Parathyroid adenoma (tissue), 2 donors: ENCODE data around the gene GRIN3A.

ENCODE experiments used
- H2AFZ ChIP-seq: fragments of 300-600 bp; sonication (generic); one replicate; pipeline ENCODE4 v1.7.0; 2017; ENCODE audit warnings: antibody characterized with exemption, mild to moderate bottlenecking
- H3K27ac ChIP-seq: fragments of 300-600 bp; sonication (generic); one replicate; pipeline ENCODE4 v1.7.0; 2017
- H3K27me3 ChIP-seq: fragments of 300-600 bp; sonication (generic); one replicate; pipeline ENCODE4 v1.7.0; 2017; ENCODE audit warnings: low read length; ENCODE audit not compliant: control insufficient read depth, insufficient read depth
- H3K36me3 ChIP-seq: fragments of 300-600 bp; sonication (generic); one replicate; pipeline ENCODE4 v1.7.0; 2017; ENCODE audit warnings: low read length; ENCODE audit not compliant: control insufficient read depth, insufficient read depth
- H3K4me1 ChIP-seq: fragments of 300-600 bp; sonication (generic); one replicate; pipeline ENCODE4 v1.7.0; 2017; ENCODE audit warnings: control low read depth
- H3K4me2 ChIP-seq: fragments of 300-600 bp; sonication (generic); one replicate; pipeline ENCODE4 v1.7.0; 2017; ENCODE audit warnings: low read length
- H3K4me3 ChIP-seq: fragments of 300-600 bp; sonication (generic); one replicate; pipeline ENCODE4 v1.7.0; 2017; ENCODE audit warnings: low read depth, low read length
- H3K79me2 ChIP-seq: fragments of 300-600 bp; sonication (generic); one replicate; pipeline ENCODE4 v1.7.0; 2017; ENCODE audit warnings: control low read depth
- H3K9ac ChIP-seq: fragments of 300-600 bp; sonication (generic); one replicate; pipeline ENCODE4 v1.7.0; 2017; ENCODE audit warnings: mild to moderate bottlenecking
- H3K9me3 ChIP-seq: fragments of 300-600 bp; sonication (generic); one replicate; pipeline ENCODE4 v1.7.0; 2017; ENCODE audit warnings: low read length; ENCODE audit not compliant: control insufficient read depth
- CTCF ChIP-seq: fragments of 300-600 bp; sonication (generic); IDR thresholded peaks from one replicate; pipeline ENCODE4 v1.7.0; 2017; ENCODE audit warnings: antibody characterized with exemption, mild to moderate bottlenecking
- donor health status: primary hyperparathyroidism.

GRIN3A gene

GRCh38 chr9:101718192-101718591 lies 20.3 kb downstream of the GRIN3A start:
- H3K9me3 ChIP-seq: no peaks in the 10 kb centered on the region
- no peaks in the 10 kb centered on the region for H3K36me3 ChIP-seq
- H3K4me3 ChIP-seq: no peak overlapping the region
- TF ChIP-seq CTCF: no peak
- no peaks in the 10 kb centered on the region for H3K27me3 ChIP-seq
- no peak overlapping the region for H3K9ac ChIP-seq
- no peak overlapping the region for H2AFZ ChIP-seq
- no peaks in the 10 kb centered on the region for H3K4me1 ChIP-seq
- no peaks in the 10 kb centered on the region for H3K79me2 ChIP-seq
- no peak overlapping the region for H3K4me2 ChIP-seq
- H3K27ac ChIP-seq: no peak overlapping the region

- H3K4me2 ChIP-seq: no peak overlapping the region
- H3K9me3 ChIP-seq: no peaks in the 10 kb centered on the region
- no peaks in the 10 kb centered on the region for H3K79me2 ChIP-seq
These were observed 21.8 kb downstream of the GRIN3A start for GRCh38 chr9:101716629-101717028.

GRCh38 chr9:101711330-101711941 lies 27.0 kb downstream of the GRIN3A start:
- H3K4me3 ChIP-seq: no peak overlapping the region
- H3K4me2 ChIP-seq: no peak overlapping the region
- H3K9me3 ChIP-seq: no peaks in the 10 kb centered on the region
- H3K9ac ChIP-seq: no peak overlapping the region
- no peaks in the 10 kb centered on the region for H3K79me2 ChIP-seq
- H3K27me3 ChIP-seq: no peaks in the 10 kb centered on the region
- H3K27ac ChIP-seq: no peak overlapping the region
- no peak overlapping the region for H2AFZ ChIP-seq
- no peak for TF ChIP-seq CTCF
- no peaks in the 10 kb centered on the region for H3K4me1 ChIP-seq
- no peaks in the 10 kb centered on the region for H3K36me3 ChIP-seq

More at GRCh38 chr9:101716629-101717028, 21.8 kb downstream of the GRIN3A start:
- Histone ChIP-seq H3K27ac (no peak overlapping the region), H2AFZ (no peak overlapping the region), H3K9ac (no peak overlapping the region), H3K36me3 (no peaks in the 10 kb centered on the region), H3K4me3 (no peak overlapping the region), H3K4me1 (no peaks in the 10 kb centered on the region), H3K27me3 (no peaks in the 10 kb centered on the region)
- no peak for TF ChIP-seq CTCF

- TF ChIP-seq CTCF: no peak
- H3K4me3 ChIP-seq: no peak overlapping the region
- no peak overlapping the region for H3K27ac ChIP-seq
- no peaks in the 10 kb centered on the region for H3K9me3 ChIP-seq
- H2AFZ ChIP-seq: no peak overlapping the region
- H3K27me3 ChIP-seq: no peaks in the 10 kb centered on the region
- H3K79me2 ChIP-seq: no peaks in the 10 kb centered on the region
- no peak overlapping the region for H3K4me2 ChIP-seq
- no peak overlapping the region for H3K9ac ChIP-seq
- no peaks in the 10 kb centered on the region for H3K36me3 ChIP-seq
- H3K4me1 ChIP-seq: no peaks in the 10 kb centered on the region
These were observed 29.6 kb downstream of the GRIN3A start for GRCh38 chr9:101708855-101709254.

GRCh38 chr9:101707721-101708120 lies 30.7 kb downstream of the GRIN3A start:
- Histone ChIP-seq H3K4me1 (no peaks in the 10 kb centered on the region), H3K4me2 (no peak overlapping the region), H3K36me3 (no peaks in the 10 kb centered on the region), H3K27ac (no peak overlapping the region), H3K9me3 (no peaks in the 10 kb centered on the region), H3K9ac (no peak overlapping the region), H2AFZ (no peak overlapping the region), H3K27me3 (no peaks in the 10 kb centered on the region), H3K4me3 (no peak overlapping the region), H3K79me2 (no peaks in the 10 kb centered on the region)
- no peak for TF ChIP-seq CTCF
